Stimulated activated CD8-positive, alpha-beta memory T cell treated with anti-CD3 and anti-CD28 coated beads, Interleukin-7, amount 100 ng/mL, for 48 hours (primary cell): ENCODE data around the gene FXYD5.
"Not testable (repeated sequence)": the region's sequence is repeated elsewhere in the genome, so short reads cannot be mapped to it uniquely, and the experiment has no call there.

ENCODE experiments used
- DNase-seq, 2 donors: peaks; one replicate each; pipeline ENCODE4 v3.0.0-alpha.2; 2020; ENCODE audit warnings: low read depth in 1 of 2; ENCODE audit errors: extremely low read depth in 1 of 2

The FXYD5 gene

DNA sequence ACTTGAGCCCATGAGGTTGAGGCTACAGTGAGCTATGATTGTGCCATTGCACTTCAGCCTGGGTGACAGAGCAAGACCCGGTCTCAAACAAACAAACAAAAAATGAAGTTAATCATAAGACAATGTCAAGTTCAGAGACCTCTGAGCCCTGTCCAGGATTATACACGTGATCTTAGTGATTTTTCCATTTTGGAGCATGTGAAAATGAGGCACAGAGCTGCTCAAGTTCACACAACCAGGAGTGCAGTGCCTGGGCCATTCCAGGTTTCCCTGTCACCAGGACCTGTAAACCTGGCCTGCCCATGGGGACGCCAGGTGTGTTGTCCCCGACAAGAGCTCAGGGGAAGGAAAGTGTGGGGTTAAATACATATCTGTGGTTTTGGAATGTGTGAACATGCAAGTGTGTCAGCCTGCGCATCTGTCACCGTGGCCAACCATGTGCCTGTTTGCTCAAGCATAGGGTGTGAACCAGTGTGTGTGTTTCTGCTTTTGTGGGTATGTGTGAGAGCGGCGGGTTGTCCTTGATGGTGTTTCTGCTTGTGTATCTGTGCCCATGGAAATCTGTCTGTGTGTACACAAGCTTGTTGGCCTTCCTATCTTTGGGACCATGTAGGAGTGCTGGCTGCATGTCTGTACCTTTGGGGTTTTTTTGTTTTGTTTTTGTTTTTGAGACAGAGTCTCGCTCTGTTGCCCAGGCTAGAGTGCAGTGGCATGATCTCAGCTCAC lies 17.4 kb upstream of the FXYD5 start:
- DNase-seq: no peak

DNA sequence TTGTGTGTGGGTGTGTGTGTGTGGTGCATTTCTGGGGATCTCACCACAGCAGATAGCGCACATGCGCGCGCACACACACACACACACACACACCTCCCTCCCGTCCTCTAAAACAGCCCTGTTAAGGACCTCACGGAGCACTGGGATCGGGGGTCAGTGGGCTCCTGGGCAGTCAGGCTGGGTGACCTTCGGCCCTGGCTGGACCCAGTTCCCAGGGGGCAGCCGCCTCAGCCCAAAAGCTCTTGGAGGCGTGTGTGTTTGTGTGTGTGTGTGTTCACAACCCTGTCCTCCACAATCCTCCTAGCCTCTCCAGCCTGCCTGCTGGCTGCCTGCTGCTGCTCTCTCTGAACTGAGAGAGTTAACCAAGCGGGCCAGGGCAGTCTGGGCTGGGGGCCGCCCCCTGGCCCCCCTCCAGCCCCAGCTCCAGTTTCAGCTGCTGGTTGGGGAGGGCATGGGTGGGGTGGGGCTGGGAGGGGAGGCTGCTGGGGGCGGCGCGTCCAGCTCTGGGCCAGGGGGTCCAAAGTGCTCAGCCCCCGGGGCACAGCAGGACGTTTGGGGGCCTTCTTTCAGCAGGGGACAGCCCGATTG lies 16.1 kb upstream of the FXYD5 start, which contains the start of gene FXYD1:
Gene FXYD1, plus strand, starts transcription at position 520 of the 588 bp plus-strand sequence. CDS start 1,256 bp downstream, outside the sequence.
- DNase-seq: no peak

DNA sequence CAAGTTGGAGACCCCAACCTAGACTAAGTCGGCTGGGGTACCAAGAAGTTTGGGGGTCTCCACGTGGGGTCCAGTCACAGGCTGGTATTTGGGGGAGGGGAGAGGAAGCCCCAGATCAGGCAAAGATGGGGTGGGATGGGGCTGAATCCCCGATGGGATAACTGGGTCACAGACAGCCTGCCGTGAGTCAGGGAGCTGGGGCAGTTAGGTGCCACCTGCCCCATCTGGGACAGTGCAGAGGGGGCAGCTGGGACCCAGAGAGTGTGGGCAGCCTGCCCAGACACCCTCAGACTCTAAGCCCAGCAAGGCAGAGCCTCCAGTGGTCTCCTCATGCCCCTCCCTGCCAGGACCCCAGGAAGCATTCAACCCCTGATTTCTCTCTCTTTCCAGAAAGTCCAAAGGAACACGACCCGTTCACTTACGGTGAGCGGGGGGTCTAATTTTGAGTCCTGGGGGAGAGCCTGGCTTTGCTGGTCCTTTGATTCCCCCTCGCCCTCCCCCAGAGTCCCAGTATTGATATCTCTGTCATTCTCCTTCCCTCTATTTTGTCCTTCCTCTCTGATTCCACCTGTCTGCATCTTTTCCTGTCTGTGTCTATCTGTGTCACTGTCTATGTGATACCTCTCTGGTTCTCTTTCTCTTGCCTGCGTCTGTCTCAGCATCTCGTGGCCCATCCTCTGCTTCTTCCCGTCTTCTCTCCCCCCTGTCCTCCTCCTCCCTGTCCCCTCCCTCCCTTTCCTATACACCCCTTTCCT lies 14.2 kb upstream of the FXYD5 start:
- DNase-seq: no peak

DNA sequence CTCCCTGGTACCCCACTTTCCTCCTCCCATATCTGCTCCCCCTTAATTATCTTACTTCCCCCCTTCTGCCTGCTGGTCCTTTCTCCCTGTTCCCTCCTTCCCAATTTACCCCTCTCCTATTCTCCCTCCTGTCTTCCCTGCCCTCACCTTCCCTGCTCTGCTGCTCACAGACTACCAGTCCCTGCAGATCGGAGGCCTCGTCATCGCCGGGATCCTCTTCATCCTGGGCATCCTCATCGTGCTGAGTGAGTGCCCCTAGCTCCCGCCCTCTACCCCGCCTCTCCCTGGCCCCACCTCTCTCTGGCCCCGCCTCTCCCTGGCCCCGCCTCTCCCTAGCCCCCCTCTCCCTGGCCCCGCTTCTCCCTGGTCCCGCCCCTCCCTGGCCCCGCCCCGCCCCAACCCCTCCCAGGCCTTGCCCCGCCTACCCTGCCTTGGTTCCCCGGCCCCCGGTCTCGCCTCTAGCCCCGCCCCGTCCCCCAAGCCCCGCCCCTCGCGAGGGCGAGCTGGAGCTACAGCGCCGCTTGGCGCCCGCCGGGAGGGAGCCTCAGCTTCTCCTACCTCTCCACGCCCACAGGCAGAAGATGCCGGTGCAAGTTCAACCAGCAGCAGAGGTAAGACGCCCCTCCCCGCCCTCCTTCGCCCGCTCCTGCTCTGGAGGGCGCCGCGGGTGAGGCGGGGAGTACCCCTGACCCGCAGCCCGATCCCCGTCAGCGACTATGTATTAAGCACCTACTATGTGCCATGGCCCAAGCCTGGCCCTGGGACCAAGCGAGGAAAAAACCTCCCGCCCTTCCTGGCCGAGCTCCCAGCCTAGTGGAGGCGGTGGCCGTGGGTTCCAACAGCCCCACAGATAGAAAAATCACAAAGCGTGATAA lies 13.3 kb upstream of the FXYD5 start:
- DNase-seq: peak; percentile 90 to 95

DNA sequence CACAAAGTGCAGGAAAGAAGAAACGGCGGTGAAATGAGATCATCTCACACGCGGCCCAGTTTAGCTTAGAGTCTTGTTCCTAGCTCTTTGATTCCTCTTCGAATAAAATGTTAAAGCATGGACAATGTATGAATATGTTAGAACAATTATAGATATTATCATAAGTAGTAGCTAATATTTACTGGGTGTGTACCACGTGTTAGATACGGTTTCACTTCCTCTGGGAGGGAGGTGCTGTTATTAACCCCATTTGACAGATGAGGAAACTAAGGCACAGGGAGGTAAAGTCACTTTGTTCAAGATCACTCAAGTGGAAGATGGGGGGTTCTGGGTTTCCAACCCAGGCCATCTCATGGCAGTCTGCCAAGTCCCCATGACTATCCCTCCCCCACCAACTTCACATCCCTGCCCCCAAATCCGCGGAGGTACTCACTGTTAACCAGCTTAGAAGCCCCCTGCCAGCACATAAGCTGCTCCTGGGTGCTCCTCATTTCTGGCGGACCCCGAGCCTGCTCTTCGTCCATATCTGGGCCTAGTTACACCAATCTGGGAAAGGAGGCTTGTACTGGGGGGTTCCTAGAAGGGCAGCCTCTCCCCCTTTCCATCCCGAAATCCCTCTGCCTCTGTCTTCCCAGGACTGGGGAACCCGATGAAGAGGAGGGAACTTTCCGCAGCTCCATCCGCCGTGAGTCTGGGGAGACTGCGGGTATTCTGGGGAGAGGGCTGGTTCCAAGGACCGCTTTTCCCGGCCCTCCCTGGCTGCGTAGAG lies 12.5 kb upstream of the FXYD5 start:
- no peak for DNase-seq

DNA sequence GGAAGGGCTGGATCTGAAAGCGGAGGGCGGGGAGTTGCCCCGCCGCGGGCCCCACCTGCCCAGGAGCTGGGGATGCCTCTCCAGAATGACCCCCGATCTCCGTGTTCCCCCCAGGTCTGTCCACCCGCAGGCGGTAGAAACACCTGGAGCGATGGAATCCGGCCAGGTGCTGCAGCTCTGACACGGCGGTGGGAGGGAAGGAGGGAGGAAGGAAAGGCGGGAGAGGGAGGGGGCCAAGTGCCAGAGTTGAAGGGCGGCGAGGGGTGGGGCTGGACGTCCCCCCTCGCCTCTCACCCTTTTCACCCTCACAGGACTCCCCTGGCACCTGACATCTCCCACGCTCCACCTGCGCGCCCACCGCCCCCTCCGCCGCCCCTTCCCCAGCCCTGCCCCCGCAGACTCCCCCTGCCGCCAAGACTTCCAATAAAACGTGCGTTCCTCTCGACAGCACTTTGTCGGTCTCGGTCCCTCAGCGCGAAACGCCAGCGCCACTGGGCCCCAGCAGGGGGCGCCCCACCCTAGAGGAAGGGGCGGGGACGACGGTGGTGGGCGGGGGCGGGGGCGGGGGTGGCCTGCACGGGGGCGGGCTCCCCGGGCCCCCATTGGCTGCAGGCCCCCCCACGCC lies 11.8 kb upstream of the FXYD5 start:
- peak in 1 of 2 donors; percentile 38 for DNase-seq

DNA sequence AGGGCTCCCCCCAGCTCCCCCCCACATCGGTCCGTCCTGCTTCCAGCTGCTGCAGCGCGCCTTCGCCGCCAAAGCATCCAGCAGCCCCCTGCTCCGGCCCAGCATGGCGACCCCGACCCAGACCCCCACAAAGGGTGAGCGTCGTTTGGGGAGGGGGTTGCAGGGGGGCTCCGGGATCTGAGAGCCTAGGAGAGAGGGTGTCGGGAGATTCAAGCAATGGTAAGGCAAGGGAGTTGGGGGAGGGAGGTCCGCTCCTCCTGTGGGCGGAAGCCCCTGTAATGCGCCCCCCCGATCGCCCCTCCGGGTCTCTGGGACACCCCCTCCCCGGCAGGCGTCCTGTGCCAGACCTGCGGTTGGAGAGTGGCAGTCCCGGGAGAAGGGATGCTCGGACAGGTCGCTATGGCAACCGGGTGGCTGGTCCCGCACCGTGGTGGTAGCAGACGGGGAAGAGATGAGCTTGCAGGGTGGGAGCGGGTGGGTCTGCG lies 11.3 kb upstream of the FXYD5 start, which contains the start of gene FXYD7:
Gene FXYD7, plus strand, starts transcription at position 25 of the 485 bp plus-strand sequence. Its CDS starts 79 bp downstream, at position 104.
- no peak for DNase-seq

DNA sequence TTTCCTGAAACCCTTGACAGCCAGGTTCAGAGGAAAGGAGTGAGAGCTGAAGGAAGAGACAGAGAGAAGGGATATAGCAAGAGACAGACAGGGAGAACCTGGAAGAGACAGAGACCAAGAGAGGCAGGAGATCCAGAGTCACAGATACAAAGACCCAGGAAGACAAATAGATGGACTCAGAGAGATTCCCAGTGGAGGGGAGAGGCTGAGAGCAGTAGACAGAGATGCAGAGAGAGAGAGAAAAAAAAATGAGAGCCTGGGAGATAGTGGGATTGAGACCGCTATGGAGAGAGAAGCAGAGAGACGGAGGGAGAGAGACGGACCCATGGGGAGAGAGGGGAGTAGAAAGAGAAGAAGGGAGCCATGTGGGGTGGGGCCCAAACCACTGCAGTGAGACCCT lies 10.7 kb upstream of the FXYD5 start:
- DNase-seq: no peak

DNA sequence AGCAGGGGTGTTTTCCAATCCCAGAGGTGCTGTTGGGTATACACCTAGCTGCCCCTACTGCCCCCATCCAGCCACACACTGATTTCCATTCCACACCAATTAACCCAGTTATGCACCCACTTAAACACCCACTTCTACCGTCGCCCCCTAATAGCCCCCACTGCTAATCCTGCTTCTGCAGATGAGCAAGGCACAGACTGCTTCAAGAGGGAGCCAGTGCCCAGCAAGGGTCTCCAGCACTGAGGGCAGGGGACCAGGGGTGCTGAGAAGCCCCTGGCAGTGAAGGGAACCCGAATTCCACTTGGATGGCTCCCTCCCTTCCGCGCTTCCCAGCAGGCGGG lies 10.3 kb upstream of the FXYD5 start:
- no peak for DNase-seq

DNA sequence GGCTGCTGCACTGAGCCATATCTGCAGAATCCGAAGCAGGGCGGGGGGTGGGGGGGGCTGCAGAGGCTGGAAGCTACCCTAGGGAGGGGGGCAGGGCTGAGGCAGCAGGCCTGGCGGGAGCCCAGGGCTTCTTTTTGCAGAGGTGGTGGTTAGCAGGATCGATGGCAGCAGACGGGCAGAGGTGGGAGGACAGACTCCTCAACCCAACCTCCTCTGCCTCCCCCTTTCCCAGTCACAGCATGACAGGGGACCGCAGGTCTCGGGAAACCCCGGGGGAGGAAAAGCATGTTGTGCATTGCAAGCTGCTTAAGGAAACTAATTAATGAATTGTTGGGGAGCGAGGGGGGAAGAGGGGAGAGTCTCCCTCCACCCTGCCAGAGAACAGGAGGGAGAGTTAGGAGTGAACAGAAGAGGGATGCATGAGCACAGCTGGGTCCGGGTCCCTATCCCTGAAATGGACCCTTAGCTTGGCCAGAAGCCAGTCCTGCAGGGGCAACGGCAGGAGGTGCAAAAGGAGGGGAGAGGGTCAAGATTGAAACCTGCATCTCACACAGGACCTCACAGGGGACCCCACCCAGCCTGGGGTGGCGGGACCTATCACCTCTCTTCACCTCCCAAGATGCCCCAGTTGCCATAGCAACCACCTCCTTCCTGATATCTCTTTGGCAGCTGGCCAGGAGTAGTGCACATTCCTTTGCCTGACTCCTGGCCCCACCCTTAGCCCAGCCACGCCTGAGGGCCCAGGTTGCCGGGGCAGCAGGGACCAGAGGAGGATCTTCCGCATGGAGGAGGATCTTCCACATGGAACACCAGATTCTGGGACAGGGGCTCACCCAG lies 9.7 kb upstream of the FXYD5 start:
- DNase-seq: no peak

DNA sequence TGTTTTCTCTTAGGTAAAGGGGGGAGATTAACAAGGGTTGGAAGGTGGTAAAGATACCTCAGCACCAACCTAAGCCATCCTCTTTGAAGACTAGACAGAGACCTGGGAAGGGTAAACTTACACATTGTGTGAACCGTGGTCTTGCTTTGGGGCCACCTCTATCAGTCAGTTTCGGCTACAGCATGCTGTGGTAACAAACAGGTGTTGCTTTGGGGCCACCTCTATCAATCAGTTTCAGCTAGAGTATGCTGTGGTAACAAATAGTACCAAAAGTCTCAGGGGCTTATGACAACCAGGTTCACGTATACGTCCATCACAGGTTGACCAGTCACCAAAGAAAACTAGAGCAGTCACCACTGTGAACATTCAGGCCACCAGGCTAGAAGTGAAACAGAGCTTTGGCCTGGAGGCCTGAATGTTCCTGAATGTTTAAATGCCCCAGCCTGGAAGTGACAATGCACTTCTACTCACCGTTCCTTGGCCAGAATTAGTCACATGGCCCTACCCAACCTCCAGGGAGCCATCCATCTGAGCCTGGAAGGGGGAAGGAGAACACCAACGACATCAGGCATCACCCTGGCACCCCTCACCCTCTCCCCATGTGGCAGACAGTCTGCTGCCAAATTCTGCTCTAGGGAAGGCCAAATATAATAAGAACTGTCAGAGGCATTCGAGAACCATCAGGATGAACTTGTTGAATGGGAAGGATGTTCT lies 7.6 kb upstream of the FXYD5 start:
- DNase-seq: no peak

DNA sequence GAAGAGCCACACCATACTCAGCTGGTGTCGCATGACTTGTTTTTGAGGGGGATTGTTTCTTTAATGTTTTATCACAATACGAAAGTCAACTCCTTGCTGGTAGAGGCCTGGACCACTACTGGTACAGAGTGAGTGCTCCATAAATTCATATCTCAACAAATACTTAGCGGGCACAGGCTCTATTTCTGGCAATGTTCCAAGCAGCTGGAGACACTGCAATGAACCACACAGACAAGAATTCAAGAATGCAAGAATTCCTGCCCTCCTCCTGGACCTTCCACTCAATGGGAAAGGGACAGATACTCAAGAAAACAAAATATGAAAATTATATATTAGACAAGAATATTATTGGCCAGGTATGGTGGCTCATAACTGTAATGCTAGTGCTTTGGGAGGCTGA lies 5.1 kb upstream of the FXYD5 start:
- no peak for DNase-seq

DNA sequence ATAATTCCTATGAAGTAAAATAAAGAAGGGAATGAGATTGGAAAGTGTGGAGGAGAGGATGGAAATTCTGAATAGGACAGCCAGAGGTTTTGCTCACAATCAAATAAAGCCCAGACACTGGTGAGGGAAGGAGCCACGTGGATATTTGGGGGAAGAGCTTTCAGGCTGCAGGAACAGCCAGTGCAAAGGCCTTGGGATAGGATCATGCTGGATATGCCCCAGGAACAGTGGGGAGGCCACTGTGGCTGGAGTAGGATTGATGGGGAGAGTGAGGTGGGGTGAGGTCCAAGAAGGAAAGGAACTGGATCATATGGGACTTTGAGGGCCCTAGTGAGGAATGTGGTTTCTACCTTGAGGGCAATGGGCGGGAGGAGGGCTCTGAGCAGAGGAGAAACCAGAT lies 4.1 kb upstream of the FXYD5 start:
- DNase-seq: no peak

DNA sequence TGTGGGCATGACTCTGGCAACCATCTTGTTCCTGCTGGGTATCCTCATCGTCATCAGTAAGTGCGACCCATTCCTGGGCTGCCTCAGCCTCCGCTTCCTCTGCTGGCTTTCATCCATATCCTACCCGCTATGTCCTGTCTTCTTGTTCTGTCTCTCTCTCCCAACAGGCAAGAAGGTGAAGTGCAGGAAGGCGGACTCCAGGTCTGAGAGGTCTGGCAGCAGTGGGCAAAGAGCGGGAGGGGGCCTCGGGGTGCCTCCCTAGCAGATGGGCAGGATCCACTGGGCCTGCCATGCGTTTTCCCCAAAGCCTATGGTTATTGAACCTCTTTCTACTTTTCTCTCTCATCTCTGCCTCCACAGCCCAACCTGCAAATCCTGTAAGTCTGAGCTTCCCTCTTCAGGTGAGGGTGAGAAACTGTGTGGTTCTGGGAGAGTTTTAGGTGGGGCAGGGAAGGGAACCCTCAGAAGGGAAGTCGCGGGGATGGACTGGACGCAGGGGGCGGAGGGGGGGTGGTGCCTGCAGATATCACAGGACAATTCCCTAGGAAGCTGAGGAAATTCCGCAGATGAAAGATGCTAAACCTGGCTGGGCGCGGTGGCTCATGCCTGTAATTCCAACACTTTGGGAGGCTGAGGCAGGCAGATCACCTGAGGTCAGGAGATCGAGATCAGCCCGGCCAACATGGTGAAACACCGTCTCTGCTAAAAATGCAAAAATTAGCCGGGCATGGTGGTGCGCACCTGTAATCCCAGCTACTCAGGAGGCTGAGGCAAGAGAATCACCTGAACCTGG lies 3.1 kb upstream of the FXYD5 start:
- no peak for DNase-seq

DNA sequence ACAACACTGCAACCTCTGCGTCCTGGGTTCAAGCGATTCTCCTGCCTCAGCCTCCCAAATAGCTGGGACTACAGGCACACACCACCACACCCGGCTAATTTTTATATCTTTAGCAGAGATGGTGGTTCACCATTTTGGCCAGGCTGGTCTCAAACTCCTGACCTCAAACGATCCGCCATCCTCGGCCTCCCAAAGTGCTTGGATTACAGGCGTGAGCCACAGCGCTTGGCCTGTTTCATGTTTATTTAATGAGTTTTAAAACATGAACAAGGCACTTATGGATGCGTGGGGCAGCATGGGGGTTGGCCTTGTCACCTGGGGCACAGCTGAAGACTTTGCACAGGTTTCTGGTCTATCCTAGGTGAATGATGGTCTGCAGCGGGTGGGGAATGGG lies 1.4 kb upstream of the FXYD5 start:
- not testable (repeated sequence) for DNase-seq

DNA sequence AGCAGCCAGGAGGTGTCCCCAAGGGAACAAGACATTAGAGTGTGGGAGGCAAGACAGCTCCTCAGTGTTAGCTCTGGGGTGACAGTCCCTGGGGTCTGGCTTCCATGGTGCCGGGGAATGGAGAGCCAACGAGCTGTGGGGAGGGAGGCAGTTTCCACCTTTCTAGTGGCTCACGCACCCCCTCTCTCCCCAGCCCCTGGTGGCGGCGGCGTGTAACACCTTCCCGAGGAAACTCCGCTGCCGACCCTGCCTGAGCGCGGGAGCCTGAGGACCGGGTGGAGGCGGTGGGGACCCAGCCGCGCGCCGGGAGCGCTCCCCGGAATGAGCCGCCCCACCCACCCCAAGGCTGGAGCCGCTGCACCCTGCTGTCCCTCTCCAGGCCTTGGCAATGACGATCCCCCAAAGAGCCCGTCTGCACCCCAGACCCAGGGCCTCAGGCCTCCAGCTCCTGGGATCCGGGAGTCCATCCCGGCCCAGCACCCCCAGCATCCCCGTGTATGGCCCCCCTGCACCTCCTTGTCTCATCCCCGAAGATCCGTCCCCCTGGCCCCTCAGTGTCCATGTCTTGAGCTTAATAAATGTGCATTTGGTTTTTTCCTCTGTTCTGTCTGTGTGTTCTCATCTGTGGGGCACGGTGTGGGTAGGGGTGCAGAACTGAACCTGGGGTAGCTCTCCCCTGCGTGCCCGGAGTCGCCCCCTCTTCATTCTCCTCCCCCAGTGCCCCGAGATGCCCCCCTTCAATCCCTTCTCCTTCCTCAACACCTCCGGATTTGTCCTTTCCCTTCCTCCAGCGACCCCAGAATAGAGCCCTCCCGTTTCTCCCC lies 622 bp upstream of the FXYD5 start:
- peak; percentile 53 to 61 for DNase-seq
